ENCODE results near the gene FNDC5. TPM values are rescaled to one million over a fixed set of nuclear protein-coding genes. Genes with fewer than 3 reads are reported as not detected.

Gene FNDC5
- total and polyA plus RNA-seq, 8 donors: 0.89 to 21.0 (median 6.7) TPM; not detected in 1

GRCh38 chr1:32891241-32891570 lies 20.5 kb upstream of the FNDC5 start:
- 91 to 100% (median 98%) methylated on average over 1 of the region's 1 CpG for WGBS, 5 donors
- peaks cover 5 to 76% (median 32%) of the 10 kb centered on the region in 3 donors for H3K27me3 ChIP-seq
- intact Hi-C loops (cut with DNase I; ENCODE audit: low total_unique reads): no loop called here
- no peak for TF ChIP-seq CTCF (IDR thresholded peaks at IDR 0.05)
- TF ChIP-seq POLR2A (IDR thresholded peaks at IDR 0.05): no peak
- no peak for TF ChIP-seq EP300 (IDR thresholded peaks at IDR 0.05)
- TF ChIP-seq POLR2AphosphoS5 (IDR thresholded peaks at IDR 0.05): no peak
- H3K27ac ChIP-seq: no peak overlapping the region
- H3K36me3 ChIP-seq: peaks cover 0 to 14% (median 14%) of the 10 kb centered on the region in 4 donors
- no peaks in the 10 kb centered on the region for H3K9me3 ChIP-seq
- H3K4me3 ChIP-seq: no peak overlapping the region
- peaks cover 18 to 27% (median 27%) of the 10 kb centered on the region in 4 donors for H3K4me1 ChIP-seq
- DNase-seq: peak in 1 of 2 donors; percentile 7

DNA sequence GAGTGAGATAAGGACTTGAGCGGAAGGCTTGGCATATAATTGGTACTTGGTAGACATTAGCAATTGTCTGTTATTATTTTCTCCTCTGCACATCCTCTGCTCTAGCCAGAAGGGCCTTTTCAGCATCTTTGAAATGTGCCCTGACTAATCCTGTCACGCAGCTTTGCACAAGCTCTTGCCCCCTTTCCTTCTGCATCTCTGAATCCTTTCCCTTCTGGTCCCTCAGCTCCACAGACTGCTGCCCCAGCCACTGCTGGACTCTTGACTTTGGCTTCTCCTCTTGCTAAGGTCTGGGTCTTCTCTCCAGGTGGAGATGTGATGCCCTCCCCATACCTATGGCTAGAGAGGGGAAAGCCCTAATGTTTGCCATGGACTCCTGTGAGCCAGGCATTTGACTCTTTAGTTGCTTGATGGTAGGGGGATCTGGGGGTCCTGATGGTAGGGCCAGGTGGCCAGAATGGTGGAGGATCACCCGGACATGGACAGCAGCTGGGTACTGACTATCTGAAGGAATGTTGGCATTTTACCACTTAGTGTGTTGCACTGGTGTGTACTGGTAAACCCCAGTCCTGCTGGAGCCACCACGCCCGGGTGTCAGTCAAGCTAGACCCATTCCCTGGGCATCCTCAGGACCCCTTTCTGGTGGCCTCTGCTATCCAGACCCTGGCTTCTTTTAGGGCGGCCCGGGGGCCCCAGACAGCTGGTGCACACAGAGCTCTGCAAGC lies 20.0 kb upstream of the FNDC5 start:
- DNase-seq: peak in 1 of 2 donors; percentile 0
- Histone ChIP-seq H3K36me3 (peaks cover 0 to 11% (median 10%) of the 10 kb centered on the region in 4 donors), H3K9me3 (no peaks in the 10 kb centered on the region), H3K27me3 (peaks cover 11 to 82% (median 37%) of the 10 kb centered on the region in 3 donors), H3K4me1 (peaks cover 21 to 32% (median 32%) of the 10 kb centered on the region in 4 donors), H3K4me3 (no peak overlapping the region), H3K27ac (no peak overlapping the region)
- WGBS, 5 donors: 73 to 87% (median 83%) methylated on average over 7 of the region's 7 CpGs
- no peak for TF ChIP-seq EP300 (IDR thresholded peaks at IDR 0.05)
- no peak for TF ChIP-seq POLR2A (IDR thresholded peaks at IDR 0.05)
- TF ChIP-seq POLR2AphosphoS5 (IDR thresholded peaks at IDR 0.05): no peak
- no peak for TF ChIP-seq CTCF (IDR thresholded peaks at IDR 0.05)
- intact Hi-C loops (cut with DNase I; ENCODE audit: low total_unique reads): no loop called here

DNA sequence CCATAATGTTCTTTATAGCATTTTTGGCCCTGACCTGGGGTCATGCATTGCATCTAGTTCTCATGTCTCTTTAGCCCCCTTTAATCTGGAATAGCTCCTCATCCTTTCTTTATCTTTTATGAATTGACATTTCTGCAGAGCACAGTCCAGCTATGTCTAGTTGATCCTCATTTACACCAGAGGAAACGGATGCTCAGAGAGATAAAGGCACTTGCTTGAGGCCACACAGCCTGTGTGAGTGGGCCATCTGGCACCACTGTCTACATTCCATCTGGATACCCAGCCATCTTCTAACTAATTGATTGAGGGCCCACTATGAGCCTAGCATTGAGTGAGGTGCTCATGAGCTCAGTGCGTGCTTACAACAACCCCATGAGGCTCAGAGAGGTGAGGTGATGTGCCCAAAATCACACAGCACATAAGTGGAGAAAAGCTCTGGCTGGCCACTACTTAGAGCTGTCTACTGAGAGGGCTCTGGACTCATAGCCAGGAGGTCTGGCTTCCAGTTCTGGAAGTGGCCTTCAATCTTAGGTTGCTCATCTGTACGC lies 19.1 kb upstream of the FNDC5 start:
- no peaks in the 10 kb centered on the region for H3K9me3 ChIP-seq
- H3K4me1 ChIP-seq: peaks cover 21 to 36% (median 33%) of the 10 kb centered on the region in 4 donors
- WGBS, 5 donors: 80 to 91% (median 84%) methylated on average over 3 of the region's 3 CpGs
- no peak overlapping the region for H3K4me3 ChIP-seq
- no peak for TF ChIP-seq POLR2AphosphoS5 (IDR thresholded peaks at IDR 0.05)
- TF ChIP-seq EP300 (IDR thresholded peaks at IDR 0.05): no peak
- TF ChIP-seq POLR2A (IDR thresholded peaks at IDR 0.05): no peak
- TF ChIP-seq CTCF (IDR thresholded peaks at IDR 0.05): no peak
- DNase-seq: no peak
- intact Hi-C loops (cut with DNase I; ENCODE audit: low total_unique reads): no loop called here
- H3K36me3 ChIP-seq: peaks cover 0 to 2% (median under 1%) of the 10 kb centered on the region in 4 donors
- H3K27ac ChIP-seq: no peak overlapping the region
- peaks cover 11 to 90% (median 45%) of the 10 kb centered on the region in 3 donors for H3K27me3 ChIP-seq

DNA sequence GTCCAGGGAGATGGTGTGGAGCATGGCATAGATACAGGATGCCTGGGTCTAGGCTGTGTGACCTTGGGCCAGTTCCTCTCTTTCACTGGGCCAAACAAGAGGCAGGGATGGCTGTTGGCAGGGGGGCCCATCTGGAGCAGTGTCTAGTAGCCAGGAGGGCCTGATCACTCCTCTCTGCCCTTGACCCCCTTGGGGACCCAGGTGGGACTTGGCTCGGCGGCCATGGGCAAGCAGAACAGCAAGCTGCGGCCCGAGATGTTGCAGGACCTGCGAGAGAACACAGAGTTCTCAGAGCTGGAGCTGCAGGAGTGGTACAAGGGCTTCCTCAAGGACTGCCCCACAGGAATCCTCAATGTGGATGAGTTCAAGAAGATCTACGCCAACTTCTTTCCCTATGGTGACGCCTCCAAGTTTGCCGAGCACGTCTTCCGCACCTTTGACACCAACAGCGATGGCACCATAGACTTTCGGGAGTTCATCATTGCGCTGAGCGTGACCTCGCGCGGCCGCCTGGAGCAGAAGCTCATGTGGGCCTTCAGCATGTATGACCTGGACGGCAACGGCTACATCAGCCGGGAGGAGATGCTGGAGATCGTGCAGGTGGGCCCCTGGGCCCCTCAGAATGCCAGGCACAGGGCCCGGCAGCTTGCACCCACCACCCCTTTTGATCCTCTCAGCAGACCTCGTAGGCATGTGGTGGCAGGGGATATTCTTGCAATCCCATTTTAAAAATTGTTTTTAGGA lies 18.1 kb upstream of the FNDC5 start:
- intact Hi-C loops (cut with DNase I; ENCODE audit: low total_unique reads): no loop called here
- Histone ChIP-seq H3K9me3 (no peaks in the 10 kb centered on the region), H3K36me3 (no peaks in the 10 kb centered on the region), H3K4me1 (peaks cover 19 to 31% (median 28%) of the 10 kb centered on the region in 4 donors), H3K4me3 (no peak overlapping the region), H3K27me3 (peaks cover 11 to 95% (median 49%) of the 10 kb centered on the region in 3 donors), H3K27ac (no peak overlapping the region)
- 89 to 92% (median 90%) methylated on average over 24 of the region's 24 CpGs for WGBS, 5 donors
- TF ChIP-seq CTCF (IDR thresholded peaks at IDR 0.05) (no peak), POLR2AphosphoS5 (IDR thresholded peaks at IDR 0.05) (no peak), EP300 (IDR thresholded peaks at IDR 0.05) (no peak), POLR2A (IDR thresholded peaks at IDR 0.05) (no peak)
- peak in 1 of 2 donors; percentile 0 for DNase-seq
